Lung (tissue), 12 donors: Measurements from ENCODE around the gene ELOVL1. TPM values are rescaled to one million over a fixed set of nuclear protein-coding genes. Genes with fewer than 3 reads are reported as not detected.

ENCODE experiments used
- ATAC-seq: fragments of 200-7000 bp; cut with Tn5 transposase; one replicate; pipeline ENCODE4 v1.9.1; 2020; ENCODE audit warnings: moderate number of reproducible peaks; ENCODE audit not compliant: insufficient read depth, low FRiP score
- DNase-seq, 3 donors: peaks; one replicate each; pipeline ENCODE4 v3.0.0-alpha.2; 2013 to 2017
- H3K27ac ChIP-seq, 2 donors: one replicate each; pipeline ENCODE4 v1.5.1; 2013; ENCODE audit warnings: mild to moderate bottlenecking in 2 of 2, moderate library complexity in 2 of 2, control low read depth in 1 of 2, inconsistent platforms in 1 of 2, low read depth in 1 of 2, low read length in 1 of 2
- H3K27me3 ChIP-seq, 3 donors: one replicate each; pipeline ENCODE4 v1.5.1; 2013; ENCODE audit warnings: low read length in 2 of 3; ENCODE audit not compliant: control insufficient read depth in 3 of 3, insufficient read depth in 3 of 3
- H3K36me3 ChIP-seq, 4 donors: one replicate each; pipeline ENCODE4 v1.5.1; 2013; ENCODE audit warnings: low read length in 4 of 4, mild to moderate bottlenecking in 1 of 4, moderate library complexity in 1 of 4; ENCODE audit not compliant: control insufficient read depth in 4 of 4, insufficient read depth in 4 of 4
- H3K4me1 ChIP-seq, 5 donors: one replicate each; pipeline ENCODE4 v1.5.1; 2013; ENCODE audit warnings: low read length in 5 of 5, mild to moderate bottlenecking in 2 of 5, moderate library complexity in 1 of 5; ENCODE audit not compliant: control insufficient read depth in 5 of 5, insufficient read depth in 5 of 5
- H3K4me3 ChIP-seq: one replicate; pipeline ENCODE4 v1.5.1; 2013; ENCODE audit warnings: mild to moderate bottlenecking, control low read depth, moderate library complexity
- H3K9ac ChIP-seq, 2 donors: one replicate each; pipeline ENCODE4 v1.5.1; 2013; ENCODE audit warnings: low read length in 2 of 2, control low read depth in 1 of 2; ENCODE audit not compliant: insufficient read depth in 1 of 2
- H3K9me3 ChIP-seq, 4 donors: one replicate each; pipeline ENCODE4 v1.5.1; 2013; ENCODE audit warnings: low read length in 3 of 4, mild to moderate bottlenecking in 1 of 4, moderate library complexity in 1 of 4; ENCODE audit not compliant: control insufficient read depth in 4 of 4, insufficient read depth in 3 of 4
- CTCF ChIP-seq: IDR thresholded peaks from 2 replicates; pipeline ENCODE4 v1.5.1; 2012; ENCODE audit warnings: mild to moderate bottlenecking; ENCODE audit errors: control extremely low read depth, extremely low read depth
- WGBS, 2 donors: extraction: QIAGEN DNeasy Blood & Tissue Kit; methylation state at CpG; one replicate each; pipeline ENCODE4 v1.1.7; 2013; 5-methylcytosine and 5-hydroxymethylcytosine counted together
- polyA plus RNA-seq, 2 donors: library from polyadenylated mRNA; stranded (reverse); fragments of 200-250 nt; gene quantifications; one replicate each; pipeline ENCODE4 v1.2.1, GENCODE V29; 2013
- total RNA-seq, 2 donors: library from RNA; depleted of rRNA in 1 of 2; stranded (reverse); fragments of >200 nt in 1 of 2; gene quantifications; one replicate each; pipeline ENCODE4 v1.2.1, GENCODE V29; 2014 to 2021
- donor health status: control.
- donor health status: control.
- donor health status: Bipolar disorder and iron deficiency.
- donor health status: healthy.
- donor health status: DM: yes; HTN: yes; CAD: no.

The ELOVL1 gene
- total and polyA plus RNA-seq, 4 donors, result 41.2 to 174 (median 103) TPM

- Histone ChIP-seq H3K9me3 (no peaks in the 10 kb centered on the region), H3K27ac (no peak overlapping the region), H3K4me3 (no peak overlapping the region), H3K9ac (no peak overlapping the region), H3K36me3 (peaks cover 0 to 6% (median 0%) of the 10 kb centered on the region in 4 donors), H3K27me3 (no peaks in the 10 kb centered on the region), H3K4me1 (peaks cover 0 to 6% (median 0%) of the 10 kb centered on the region in 5 donors)
- TF ChIP-seq CTCF, result no peak
- ATAC-seq, result no peak
- 85% methylated on average over 10 of the region's 10 CpGs for WGBS, 2 donors
- DNase-seq, result no peak
Measured at GRCh38 chr1:43313771-43314170, 54.0 kb downstream of the ELOVL1 start.

Other genes with a start within 250 kb of the ELOVL1 start
- gene EBNA1BP2, start 195.7 kb downstream of the ELOVL1 start, total RNA-seq, result 10 to 100 TPM; 35.9 to 65.3 TPM
- 10 to 100 TPM; 51.5 to 99.4 TPM for gene EBNA1BP2, start 195.7 kb downstream of the ELOVL1 start, polyA plus RNA-seq
- gene CFAP57, start 195.7 kb downstream of the ELOVL1 start, total RNA-seq, result 10 to 100 TPM; 10.4 to 12.3 TPM
- gene CFAP57, start 195.7 kb downstream of the ELOVL1 start, polyA plus RNA-seq, result 1 to 10 TPM; 1.7 to 2.2 TPM
- 100 to 1,000 TPM in 1 of 2 donors, 10 to 100 TPM in 1; 41.0 to 228 TPM for gene TMEM125, start 98.0 kb downstream of the ELOVL1 start, total RNA-seq
- gene TMEM125, start 98.0 kb downstream of the ELOVL1 start, polyA plus RNA-seq, result 100 to 1,000 TPM; 101 to 127 TPM
- 10 to 100 TPM; 10.4 to 24.7 TPM for gene C1orf210, start 82.4 kb downstream of the ELOVL1 start, total RNA-seq
- gene C1orf210, start 82.4 kb downstream of the ELOVL1 start, polyA plus RNA-seq, result 10 to 100 TPM; 17.2 to 25.9 TPM
- 100 to 1,000 TPM in 1 of 2 donors, 10 to 100 TPM in 1; 52.3 to 133 TPM for gene TIE1, start 67.0 kb downstream of the ELOVL1 start, total RNA-seq
- gene TIE1, start 67.0 kb downstream of the ELOVL1 start, polyA plus RNA-seq, result 10 to 100 TPM; 20.5 to 31.9 TPM
- gene MPL, start 30.2 kb downstream of the ELOVL1 start, total RNA-seq, result under 1 TPM; 0.63 to 0.67 TPM
- under 1 TPM; 0.12 to 0.23 TPM for gene MPL, start 30.2 kb downstream of the ELOVL1 start, polyA plus RNA-seq
- gene CDC20, start 9.0 kb downstream of the ELOVL1 start, total RNA-seq, result 1 to 10 TPM; 4.8 to 6.1 TPM
- gene CDC20, start 9.0 kb downstream of the ELOVL1 start, polyA plus RNA-seq, result 1 to 10 TPM; 3.6 to 5.6 TPM
- gene MED8, start 21.8 kb upstream of the ELOVL1 start, total RNA-seq, result 10 to 100 TPM; 35.5 to 44.4 TPM
- gene MED8, start 21.8 kb upstream of the ELOVL1 start, polyA plus RNA-seq, result 10 to 100 TPM; 35.9 to 45.1 TPM
- 10 to 100 TPM; 48.5 to 71.5 TPM for gene SZT2, start 21.9 kb upstream of the ELOVL1 start, total RNA-seq
- 10 to 100 TPM; 15.2 to 31.8 TPM for gene SZT2, start 21.9 kb upstream of the ELOVL1 start, polyA plus RNA-seq
- 10 to 100 TPM; 66.5 to 72.4 TPM for gene HYI, start 85.9 kb upstream of the ELOVL1 start, total RNA-seq
- 100 to 1,000 TPM in 1 of 2 donors, 10 to 100 TPM in 1; 35.8 to 103 TPM for gene HYI, start 85.9 kb upstream of the ELOVL1 start, polyA plus RNA-seq
- gene PTPRF, start 162.9 kb upstream of the ELOVL1 start, total RNA-seq, result 100 to 1,000 TPM; 139 to 160 TPM
- gene PTPRF, start 162.9 kb upstream of the ELOVL1 start, polyA plus RNA-seq, result 10 to 100 TPM; 40.0 to 45.5 TPM